Natural killer cell (primary cell): ENCODE measurements around the gene MAG. TPM values are rescaled to one million over a fixed set of nuclear protein-coding genes. Genes with fewer than 3 reads are reported as not detected.

Experiments
- ATAC-seq, 3 donors: fragments of 150-1000 bp in 2 of 3; fragments of 200-7000 bp in 1 of 3; cut with Tn5 transposase; 1 replicate in 1 of 3; 2 replicates in 2 of 3; pipeline ENCODE4 v1.10.0; 2021; ENCODE audit warnings: mild to moderate bottlenecking in 2 of 3, moderate library complexity in 2 of 3
- DNase-seq, 2 donors: peaks; one replicate each; pipeline versions ENCODE4 v3.0.0 to v3.0.0-alpha.2; 2013 to 2021; ENCODE audit warnings: mixed read lengths in 1 of 2
- H3K27ac ChIP-seq: one replicate; pipeline ENCODE4 v1.5.1; 2013; ENCODE audit warnings: mild to moderate bottlenecking, low read length
- H3K27me3 ChIP-seq: one replicate; pipeline ENCODE4 v1.6.1; 2013; ENCODE audit warnings: low read length; ENCODE audit not compliant: control insufficient read depth, insufficient read depth
- H3K36me3 ChIP-seq: one replicate; pipeline ENCODE4 v1.6.1; 2013; ENCODE audit warnings: low read length; ENCODE audit not compliant: control insufficient read depth, insufficient read depth
- H3K4me1 ChIP-seq: one replicate; pipeline ENCODE4 v1.6.1; 2013; ENCODE audit warnings: low read length; ENCODE audit not compliant: control insufficient read depth, insufficient read depth
- H3K4me3 ChIP-seq: one replicate; pipeline ENCODE4 v1.5.1; 2013; ENCODE audit warnings: low read length
- H3K9me3 ChIP-seq: one replicate; pipeline ENCODE4 v1.6.1; 2013; ENCODE audit warnings: low read length; ENCODE audit not compliant: control insufficient read depth, insufficient read depth
- H3K27ac Mint-ChIP-seq, 2 donors: one replicate each; pipeline ENCODE4 v1.8.0; 2022; ENCODE audit warnings: mild to moderate bottlenecking in 2 of 2, mixed read lengths in 2 of 2, moderate library complexity in 1 of 2
- H3K27me3 Mint-ChIP-seq, 2 donors: one replicate each; pipeline ENCODE4 v1.8.0; 2022; ENCODE audit warnings: low read depth in 2 of 2, mixed read lengths in 2 of 2
- H3K36me3 Mint-ChIP-seq: one replicate; pipeline ENCODE4 v1.8.0; 2022; ENCODE audit warnings: mixed read lengths
- H3K4me1 Mint-ChIP-seq, 2 donors: one replicate each; pipeline ENCODE4 v1.8.0; 2022; ENCODE audit warnings: mixed read lengths in 2 of 2
- H3K4me3 Mint-ChIP-seq: one replicate; pipeline ENCODE4 v1.8.0; 2022; ENCODE audit warnings: mild to moderate bottlenecking, moderate library complexity, mixed read lengths
- H3K9me3 Mint-ChIP-seq, 2 donors: one replicate each; pipeline ENCODE4 v1.8.0; 2022; ENCODE audit warnings: mixed read lengths in 2 of 2
- WGBS: methylation state at CpG from one replicate; pipeline ENCODE4 v1.1.7; 2013; ENCODE audit warnings: missing lambda C conversion rate; ENCODE audit not compliant: insufficient coverage; 5-methylcytosine and 5-hydroxymethylcytosine counted together
- intact Hi-C: fragments of 100-400 bp; cut with micrococcal nuclease; formaldehyde crosslinking; loops from one replicate; pipeline ENCODE4 v1.14.2; 2022
- total RNA-seq, 4 donors: library from RNA; stranded (reverse); fragments of 120-200 nt in 1 of 4; gene quantifications; one replicate each; pipeline versions ENCODE4 v1.2.3 to v1.2.4, GENCODE V29; 2013 to 2022
- TF ChIP-seq, protein P1 (sequence below): fragments of 200-600 bp; IDR thresholded peaks from one replicate; pipeline ENCODE4 v1.8.0; 2022; ENCODE audit warnings: antibody characterized with exemption

Gene MAG
- total RNA-seq, 3 donors from 2014 or later (not counting 1 experiment from before 2014, with no cell fraction given) = not detected

DNA sequence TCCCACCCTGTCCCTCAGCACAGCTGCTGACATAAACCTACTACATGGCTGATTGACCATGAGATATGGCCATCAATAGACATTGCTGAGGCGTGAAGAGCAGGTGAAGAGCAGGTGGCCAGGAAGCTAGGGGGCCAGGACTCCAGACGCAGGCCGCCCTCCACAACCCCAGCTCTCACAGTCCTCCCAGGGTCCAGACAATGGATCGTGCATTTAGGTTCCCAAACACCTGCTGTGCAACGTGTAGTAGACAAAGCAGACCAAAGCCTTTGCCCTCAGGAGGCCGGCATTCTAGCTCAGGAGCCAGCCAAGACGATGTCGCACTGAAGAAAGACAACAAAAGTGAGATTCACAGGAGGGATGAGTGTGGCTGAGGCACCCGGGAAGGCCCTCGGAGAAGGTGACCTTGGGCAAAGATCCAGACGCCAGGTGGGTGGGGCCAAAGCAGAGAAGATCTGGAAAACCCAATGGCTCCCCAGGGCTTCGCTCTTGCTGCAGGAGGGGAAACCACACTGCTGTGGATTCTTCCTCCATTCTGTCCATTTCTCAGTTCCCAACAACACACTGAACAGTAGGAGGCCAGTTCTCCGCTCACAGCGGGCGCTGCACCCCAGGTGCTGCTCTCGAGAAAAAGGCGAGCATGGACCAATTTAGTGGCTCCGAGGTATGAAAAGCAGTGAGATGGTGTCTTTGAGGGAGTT is 57.1 kb downstream of the MAG start:
- no peaks in the 10 kb centered on the region for H3K36me3 ChIP-seq
- ATAC-seq = no peak
- H3K27ac ChIP-seq = no peak overlapping the region
- peak in 1 of 2 donors; percentile 9 for DNase-seq
- intact Hi-C loops = no loop called here
- peaks cover 15 to 27% of the 10 kb centered on the region in 2 donors for H3K4me1 Mint-ChIP-seq
- peaks cover 37% of the 10 kb centered on the region for H3K4me1 ChIP-seq
- H3K9me3 ChIP-seq = no peaks in the 10 kb centered on the region
- WGBS = 84% methylated on average over 18 of the region's 18 CpGs
- no peak overlapping the region for H3K27ac Mint-ChIP-seq
- no peak overlapping the region for H3K4me3 ChIP-seq
- H3K9me3 Mint-ChIP-seq = no peaks in the 10 kb centered on the region
- H3K27me3 ChIP-seq = no peaks in the 10 kb centered on the region
- peaks cover 10 to 23% of the 10 kb centered on the region in 2 donors for H3K27me3 Mint-ChIP-seq
- TF ChIP-seq, protein P1, sequence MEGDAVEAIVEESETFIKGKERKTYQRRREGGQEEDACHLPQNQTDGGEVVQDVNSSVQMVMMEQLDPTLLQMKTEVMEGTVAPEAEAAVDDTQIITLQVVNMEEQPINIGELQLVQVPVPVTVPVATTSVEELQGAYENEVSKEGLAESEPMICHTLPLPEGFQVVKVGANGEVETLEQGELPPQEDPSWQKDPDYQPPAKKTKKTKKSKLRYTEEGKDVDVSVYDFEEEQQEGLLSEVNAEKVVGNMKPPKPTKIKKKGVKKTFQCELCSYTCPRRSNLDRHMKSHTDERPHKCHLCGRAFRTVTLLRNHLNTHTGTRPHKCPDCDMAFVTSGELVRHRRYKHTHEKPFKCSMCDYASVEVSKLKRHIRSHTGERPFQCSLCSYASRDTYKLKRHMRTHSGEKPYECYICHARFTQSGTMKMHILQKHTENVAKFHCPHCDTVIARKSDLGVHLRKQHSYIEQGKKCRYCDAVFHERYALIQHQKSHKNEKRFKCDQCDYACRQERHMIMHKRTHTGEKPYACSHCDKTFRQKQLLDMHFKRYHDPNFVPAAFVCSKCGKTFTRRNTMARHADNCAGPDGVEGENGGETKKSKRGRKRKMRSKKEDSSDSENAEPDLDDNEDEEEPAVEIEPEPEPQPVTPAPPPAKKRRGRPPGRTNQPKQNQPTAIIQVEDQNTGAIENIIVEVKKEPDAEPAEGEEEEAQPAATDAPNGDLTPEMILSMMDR = no peak
- H3K4me3 Mint-ChIP-seq = no peak overlapping the region
- no peaks in the 10 kb centered on the region for H3K36me3 Mint-ChIP-seq

GRCh38 chr19:35349614-35350521 is 57.9 kb downstream of the MAG start:
- Histone ChIP-seq H3K36me3 (no peaks in the 10 kb centered on the region), H3K4me1 (peaks cover 37% of the 10 kb centered on the region), H3K4me3 (no peak overlapping the region), H3K9me3 (no peaks in the 10 kb centered on the region), H3K27ac (no peak overlapping the region), H3K27me3 (no peaks in the 10 kb centered on the region)
- peaks cover 15 to 27% of the 10 kb centered on the region in 2 donors for H3K4me1 Mint-ChIP-seq
- intact Hi-C loops = loop anchor here (10.0 kb wide), 1 partner anchor 245 kb away; no protein-coding TSS in a partner anchor
- 86% methylated on average over 17 of the region's 17 CpGs for WGBS
- peaks cover 10 to 23% of the 10 kb centered on the region in 2 donors for H3K27me3 Mint-ChIP-seq
- no peaks in the 10 kb centered on the region for H3K36me3 Mint-ChIP-seq
- ATAC-seq (no peak), DNase-seq (peak in 1 of 2 donors; percentile 14)
- H3K27ac Mint-ChIP-seq = no peak overlapping the region
- no peak overlapping the region for H3K4me3 Mint-ChIP-seq
- no peaks in the 10 kb centered on the region for H3K9me3 Mint-ChIP-seq
- TF ChIP-seq, protein P1 = no peak

GRCh38 chr19:35350591-35350990 is 58.6 kb downstream of the MAG start:
- Histone ChIP-seq H3K4me1 (peaks cover 41% of the 10 kb centered on the region), H3K27me3 (no peaks in the 10 kb centered on the region), H3K4me3 (no peak overlapping the region), H3K36me3 (no peaks in the 10 kb centered on the region), H3K27ac (no peak overlapping the region), H3K9me3 (no peaks in the 10 kb centered on the region)
- H3K9me3 Mint-ChIP-seq = no peaks in the 10 kb centered on the region
- no peak overlapping the region for H3K4me3 Mint-ChIP-seq
- peaks cover 10 to 19% of the 10 kb centered on the region in 2 donors for H3K27me3 Mint-ChIP-seq
- intact Hi-C loops = loop anchor here (10.0 kb wide), 1 partner anchor 244 kb away; no protein-coding TSS in a partner anchor
- WGBS = 88% methylated on average over 7 of the region's 7 CpGs
- no peak overlapping the region for H3K27ac Mint-ChIP-seq
- TF ChIP-seq, protein P1 = no peak
- peaks cover 15 to 27% of the 10 kb centered on the region in 2 donors for H3K4me1 Mint-ChIP-seq
- ATAC-seq (no peak), DNase-seq (peak in 1 of 2 donors; percentile 12)
- H3K36me3 Mint-ChIP-seq = no peaks in the 10 kb centered on the region
